ENCODE data around the gene C12orf60.
A peak's percentile ranks its signal among the peaks of the same experiment; 100 is the strongest.
"Not testable (repeated sequence)": the region's sequence is repeated elsewhere in the genome, so short reads cannot be mapped to it uniquely, and the experiment has no call there.

The C12orf60 gene, protein sequence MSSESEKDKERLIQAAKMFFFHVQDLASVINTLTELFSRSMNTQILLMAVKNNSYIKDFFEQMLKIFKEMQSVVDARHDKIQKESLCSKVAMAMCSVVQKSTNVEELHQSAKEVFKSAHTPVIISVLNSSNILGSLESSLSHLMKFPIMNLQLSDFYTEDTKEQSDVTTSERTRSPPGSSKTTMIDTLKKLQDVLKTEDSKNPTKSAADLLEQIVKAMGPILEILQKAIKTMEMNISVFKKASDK

DNA sequence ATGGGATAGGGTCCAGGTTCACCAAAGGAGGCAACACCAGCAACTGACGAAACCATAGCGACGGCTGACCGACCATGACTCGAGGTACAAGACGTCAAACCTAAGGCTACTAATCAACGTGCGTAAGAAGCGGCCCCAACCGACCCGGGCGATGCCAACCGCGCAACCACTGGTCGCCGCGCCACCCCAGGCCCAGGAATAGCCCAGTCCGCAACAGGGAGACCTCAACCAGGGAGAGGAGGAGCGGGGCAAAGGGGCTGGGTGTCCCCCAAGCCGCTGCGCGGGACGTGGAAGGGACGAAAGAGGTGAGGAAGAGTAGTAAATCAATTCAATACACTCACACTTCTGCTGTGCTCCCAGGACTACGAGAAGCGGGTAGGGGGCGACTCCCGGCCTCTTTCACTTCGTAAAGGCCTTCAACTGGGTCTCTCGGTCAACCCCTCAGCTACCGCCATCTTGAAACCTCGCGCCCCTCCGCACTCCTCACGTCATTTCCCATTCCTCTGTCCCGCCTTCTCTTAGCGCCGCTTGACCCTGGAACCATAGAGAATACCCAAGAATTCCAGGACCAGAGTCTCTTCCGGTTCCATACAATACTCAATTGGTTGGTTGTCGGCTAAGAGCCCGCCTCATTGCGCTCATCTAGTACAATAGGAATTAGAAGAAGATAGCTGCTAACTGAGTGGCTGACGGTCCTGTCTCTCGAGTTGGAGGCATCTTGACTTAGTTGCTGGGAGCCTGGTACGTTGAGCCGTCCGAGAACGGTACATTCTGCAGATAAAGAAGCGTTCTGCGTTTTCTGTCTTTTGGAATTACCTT lies at the start of gene C12orf60, which contains the start of gene WBP11:
Gene C12orf60, plus strand, starts transcription at position 660 of the 819 bp plus-strand sequence. CDS start 19,266 bp downstream, outside the sequence.
Gene WBP11, minus strand, starts transcription at position 468 of the 819 bp plus-strand sequence. CDS start 2,095 bp downstream, outside the sequence.
- DNase-seq (ENCODE audit: low read depth): peak; percentile 97
- peak within 1 kb of the TSS; percentile 96 for H3K4me3 ChIP-seq (ENCODE audit: low read length)
- TF ChIP-seq, protein P1, sequence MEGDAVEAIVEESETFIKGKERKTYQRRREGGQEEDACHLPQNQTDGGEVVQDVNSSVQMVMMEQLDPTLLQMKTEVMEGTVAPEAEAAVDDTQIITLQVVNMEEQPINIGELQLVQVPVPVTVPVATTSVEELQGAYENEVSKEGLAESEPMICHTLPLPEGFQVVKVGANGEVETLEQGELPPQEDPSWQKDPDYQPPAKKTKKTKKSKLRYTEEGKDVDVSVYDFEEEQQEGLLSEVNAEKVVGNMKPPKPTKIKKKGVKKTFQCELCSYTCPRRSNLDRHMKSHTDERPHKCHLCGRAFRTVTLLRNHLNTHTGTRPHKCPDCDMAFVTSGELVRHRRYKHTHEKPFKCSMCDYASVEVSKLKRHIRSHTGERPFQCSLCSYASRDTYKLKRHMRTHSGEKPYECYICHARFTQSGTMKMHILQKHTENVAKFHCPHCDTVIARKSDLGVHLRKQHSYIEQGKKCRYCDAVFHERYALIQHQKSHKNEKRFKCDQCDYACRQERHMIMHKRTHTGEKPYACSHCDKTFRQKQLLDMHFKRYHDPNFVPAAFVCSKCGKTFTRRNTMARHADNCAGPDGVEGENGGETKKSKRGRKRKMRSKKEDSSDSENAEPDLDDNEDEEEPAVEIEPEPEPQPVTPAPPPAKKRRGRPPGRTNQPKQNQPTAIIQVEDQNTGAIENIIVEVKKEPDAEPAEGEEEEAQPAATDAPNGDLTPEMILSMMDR (conservative IDR thresholded peaks at IDR 0.05; ENCODE audit: low read depth, low read length): no peak

DNA sequence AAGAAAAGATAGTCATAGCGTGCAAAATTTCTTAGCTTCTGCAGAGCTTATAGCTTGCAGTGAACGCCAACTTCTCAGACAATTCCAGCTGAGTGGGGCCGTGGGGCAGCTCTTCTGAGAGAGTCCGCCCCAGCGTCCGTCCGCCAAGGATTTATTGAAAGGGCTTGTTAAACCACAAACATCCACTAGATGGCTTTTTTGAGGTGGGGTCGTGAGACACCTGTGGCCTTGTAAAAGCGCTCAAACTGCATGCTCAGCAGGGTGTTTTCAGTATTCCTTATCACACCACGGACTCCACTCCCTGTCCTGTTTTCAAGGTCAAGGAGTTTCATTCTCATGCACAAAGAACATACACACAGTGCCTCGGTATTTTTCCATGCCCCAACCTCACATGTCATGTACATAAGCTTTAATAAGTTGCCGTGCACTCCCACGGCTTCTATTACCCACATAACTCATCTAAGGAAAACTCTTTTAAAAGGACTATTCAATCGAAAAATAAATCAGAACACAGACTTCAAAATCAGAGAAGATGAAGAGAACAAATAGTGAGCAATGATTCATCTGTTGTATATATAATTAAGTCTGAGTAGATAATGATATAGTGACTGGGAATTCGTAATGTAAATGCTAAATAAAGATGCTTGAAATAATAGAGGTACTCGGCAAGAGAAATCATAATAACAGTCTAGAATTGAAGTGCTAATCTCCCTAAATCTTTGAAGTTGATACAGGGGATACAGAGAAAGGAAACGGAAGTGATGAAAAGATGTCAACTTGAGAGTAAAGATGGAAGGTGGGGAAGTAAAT lies 46.9 kb upstream of the C12orf60 start:
- TF ChIP-seq, protein P1 (conservative IDR thresholded peaks at IDR 0.05; ENCODE audit: low read depth, low read length): peak; percentile 53
- DNase-seq (ENCODE audit: low read depth): no peak
- no peak overlapping the region for H3K4me3 ChIP-seq (ENCODE audit: low read length)

DNA sequence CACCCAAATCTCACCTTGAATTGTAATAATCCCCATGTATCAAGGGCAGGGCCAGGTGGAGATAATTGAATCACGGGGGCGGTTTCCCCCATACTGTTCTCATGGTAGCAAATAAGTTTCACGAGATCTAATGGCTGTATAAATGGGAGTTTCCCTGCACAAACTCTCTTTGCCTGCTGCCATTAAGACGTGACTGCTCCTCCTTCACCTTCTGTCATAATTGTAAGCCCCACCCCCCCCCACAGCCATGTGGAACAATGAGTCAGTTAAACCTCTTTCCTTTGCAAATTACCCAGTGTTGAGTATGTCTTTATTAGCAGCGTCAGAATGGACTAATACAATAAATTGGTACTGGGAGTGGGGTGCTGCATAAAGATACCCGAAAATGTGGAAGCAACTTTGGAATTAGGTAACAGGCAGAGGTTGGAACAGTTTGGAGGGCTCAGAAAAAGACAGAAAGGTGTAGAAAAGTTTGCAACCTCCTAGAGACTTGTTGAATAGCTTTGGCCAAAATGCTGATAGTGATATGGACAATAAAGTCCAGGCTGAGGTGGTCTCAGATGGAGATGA lies 43.7 kb upstream of the C12orf60 start:
- not testable (repeated sequence) for H3K4me3 ChIP-seq (ENCODE audit: low read length); DNase-seq (ENCODE audit: low read depth)

DNA sequence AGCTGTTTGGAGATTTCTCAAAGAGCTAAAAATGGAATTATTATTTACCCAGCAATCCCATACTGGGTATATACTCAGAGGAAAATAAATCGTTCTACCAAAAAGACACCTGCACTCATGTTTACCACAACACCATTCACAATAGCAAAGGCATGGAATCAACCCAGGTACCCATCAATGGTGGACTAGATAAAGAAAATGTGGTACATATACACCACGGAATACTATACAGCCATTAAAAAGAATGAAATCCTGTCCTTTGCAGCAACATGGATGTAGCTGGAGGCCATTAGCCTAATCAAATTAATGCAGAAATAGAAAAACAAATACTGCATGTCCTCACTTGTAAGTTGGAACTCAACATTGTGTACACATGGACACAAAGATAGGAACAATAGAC lies 38.1 kb upstream of the C12orf60 start:
- TF ChIP-seq, protein P1 (conservative IDR thresholded peaks at IDR 0.05; ENCODE audit: low read depth, low read length): no peak
- H3K4me3 ChIP-seq (ENCODE audit: low read length): no peak overlapping the region
- no peak for DNase-seq (ENCODE audit: low read depth)

DNA sequence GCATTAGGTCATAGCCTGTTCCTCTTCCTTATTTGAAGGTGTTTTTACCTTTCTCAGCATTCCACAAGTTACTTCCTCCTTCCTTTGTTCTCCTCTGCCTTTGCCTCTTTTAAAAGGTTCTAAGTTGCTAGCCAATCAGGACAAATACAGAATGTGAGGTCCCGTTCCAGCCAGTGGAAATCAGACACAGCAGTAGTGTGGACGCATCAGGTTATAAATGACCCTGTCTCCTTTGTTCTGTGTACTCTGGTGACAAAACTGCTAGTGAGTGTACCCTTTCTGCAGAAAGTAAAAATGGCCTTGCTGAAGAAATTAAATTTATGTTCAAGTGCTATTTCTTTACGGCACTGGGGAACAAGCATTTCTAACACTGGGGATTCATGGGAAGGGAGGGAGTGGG lies 37.5 kb upstream of the C12orf60 start:
- not testable (repeated sequence) for DNase-seq (ENCODE audit: low read depth); H3K4me3 ChIP-seq (ENCODE audit: low read length)

DNA sequence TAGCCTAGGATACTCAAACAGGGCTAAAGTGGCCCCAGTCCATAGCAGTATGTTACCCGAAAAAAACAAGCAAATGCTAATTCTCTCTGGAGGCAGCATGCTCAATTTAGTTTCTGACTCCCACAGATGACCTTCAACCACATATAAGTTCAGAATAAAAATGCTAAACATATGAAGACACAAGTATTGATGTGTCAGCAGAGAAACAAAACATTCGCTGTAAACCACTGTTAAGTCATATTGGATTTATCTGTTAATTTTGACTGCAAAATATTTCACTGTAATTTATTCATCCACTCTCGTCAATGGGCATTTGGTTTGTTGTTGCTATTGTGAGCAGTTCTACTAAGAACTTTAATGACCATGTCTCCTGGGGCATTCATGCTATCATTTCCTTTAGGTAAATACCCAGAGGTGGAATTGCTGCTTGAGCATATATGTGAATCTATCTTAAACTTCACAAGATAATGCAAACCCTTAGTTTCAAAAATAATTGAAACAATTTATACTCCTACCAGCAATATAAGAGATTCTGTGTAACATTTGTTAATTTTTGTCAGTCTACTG lies 36.7 kb upstream of the C12orf60 start:
- no peak for DNase-seq (ENCODE audit: low read depth)
- TF ChIP-seq, protein P1 (conservative IDR thresholded peaks at IDR 0.05; ENCODE audit: low read depth, low read length): no peak
- H3K4me3 ChIP-seq (ENCODE audit: low read length): no peak overlapping the region

DNA sequence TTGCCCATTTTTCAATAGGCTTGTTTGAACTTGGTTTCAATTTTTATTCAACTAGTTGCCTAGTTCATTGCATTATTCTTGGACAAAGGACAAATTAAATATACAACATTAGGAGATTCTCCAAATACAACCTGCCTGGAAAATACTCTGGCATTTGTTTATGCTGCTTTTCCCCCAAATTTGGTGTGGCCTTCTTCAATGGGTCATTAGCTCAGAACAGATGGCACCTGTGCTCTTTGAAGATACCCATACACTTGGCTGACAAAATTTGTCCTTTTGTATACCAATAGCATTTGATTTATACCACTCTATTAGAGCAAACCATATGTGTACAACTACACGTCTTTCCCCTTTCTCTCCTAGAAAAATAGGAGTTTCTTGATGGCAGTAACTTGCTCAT lies 35.9 kb upstream of the C12orf60 start:
- TF ChIP-seq, protein P1 (conservative IDR thresholded peaks at IDR 0.05; ENCODE audit: low read depth, low read length): no peak
- H3K4me3 ChIP-seq (ENCODE audit: low read length): no peak overlapping the region
- DNase-seq (ENCODE audit: low read depth): no peak
